Type B pancreatic cell (in vitro differentiated cells): ENCODE data around the gene GADD45GIP1. TPM values are rescaled to one million over a fixed set of nuclear protein-coding genes. Genes with fewer than 3 reads are reported as not detected.
"Not testable (repeated sequence)": the region's sequence is repeated elsewhere in the genome, so short reads cannot be mapped to it uniquely, and the experiment has no call there.

Experiments
- DNase-seq: peaks from one replicate; pipeline ENCODE4 v3.0.0; 2021; ENCODE audit warnings: mixed read lengths; ENCODE audit not compliant: unreplicated experiment; ENCODE audit errors: extremely low spot score
- H3K27ac Mint-ChIP-seq: 2 replicates; pipeline ENCODE4 v1.8.0; 2021; ENCODE audit warnings: mild to moderate bottlenecking, mixed read lengths
- H3K27me3 Mint-ChIP-seq: 2 replicates; pipeline ENCODE4 v1.8.0; 2021; ENCODE audit warnings: mixed read lengths
- H3K36me3 Mint-ChIP-seq: 2 replicates; pipeline ENCODE4 v1.8.0; 2021; ENCODE audit warnings: mixed read lengths
- H3K4me1 Mint-ChIP-seq: one replicate; pipeline ENCODE4 v1.8.0; 2021; ENCODE audit warnings: mixed read lengths; ENCODE audit not compliant: unreplicated experiment
- H3K4me3 Mint-ChIP-seq: 2 replicates; pipeline ENCODE4 v1.8.0; 2021; ENCODE audit warnings: mild to moderate bottlenecking, mixed read lengths
- H3K9me3 Mint-ChIP-seq: 2 replicates; pipeline ENCODE4 v1.8.0; 2021; ENCODE audit warnings: mixed read lengths
- total RNA-seq: library from RNA; stranded (reverse); gene quantifications from 2 replicates; pipeline ENCODE4 v1.2.1, GENCODE V29; 2021; ENCODE audit warnings: low replicate concordance
- TF ChIP-seq, protein P1 (sequence below): fragments of 200-600 bp; sonication (generic); conservative IDR thresholded peaks from 2 replicates; pipeline ENCODE4 v1.5.0; 2021; ENCODE audit warnings: antibody characterized with exemption, mild to moderate bottlenecking

The GADD45GIP1 gene
- total RNA-seq, 1 donor from 2014 or later = 23.1 TPM

GRCh38 chr19:12930002-12930645, 26.9 kb downstream of the GADD45GIP1 start:
- no peak for DNase-seq
- TF ChIP-seq, protein P1, sequence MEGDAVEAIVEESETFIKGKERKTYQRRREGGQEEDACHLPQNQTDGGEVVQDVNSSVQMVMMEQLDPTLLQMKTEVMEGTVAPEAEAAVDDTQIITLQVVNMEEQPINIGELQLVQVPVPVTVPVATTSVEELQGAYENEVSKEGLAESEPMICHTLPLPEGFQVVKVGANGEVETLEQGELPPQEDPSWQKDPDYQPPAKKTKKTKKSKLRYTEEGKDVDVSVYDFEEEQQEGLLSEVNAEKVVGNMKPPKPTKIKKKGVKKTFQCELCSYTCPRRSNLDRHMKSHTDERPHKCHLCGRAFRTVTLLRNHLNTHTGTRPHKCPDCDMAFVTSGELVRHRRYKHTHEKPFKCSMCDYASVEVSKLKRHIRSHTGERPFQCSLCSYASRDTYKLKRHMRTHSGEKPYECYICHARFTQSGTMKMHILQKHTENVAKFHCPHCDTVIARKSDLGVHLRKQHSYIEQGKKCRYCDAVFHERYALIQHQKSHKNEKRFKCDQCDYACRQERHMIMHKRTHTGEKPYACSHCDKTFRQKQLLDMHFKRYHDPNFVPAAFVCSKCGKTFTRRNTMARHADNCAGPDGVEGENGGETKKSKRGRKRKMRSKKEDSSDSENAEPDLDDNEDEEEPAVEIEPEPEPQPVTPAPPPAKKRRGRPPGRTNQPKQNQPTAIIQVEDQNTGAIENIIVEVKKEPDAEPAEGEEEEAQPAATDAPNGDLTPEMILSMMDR = no peak
- H3K4me1 Mint-ChIP-seq = peaks cover 12% of the 10 kb centered on the region
- no peaks in the 10 kb centered on the region for H3K9me3 Mint-ChIP-seq
- H3K27me3 Mint-ChIP-seq = no peaks in the 10 kb centered on the region
- no peak overlapping the region for H3K27ac Mint-ChIP-seq
- peaks cover 13% of the 10 kb centered on the region for H3K36me3 Mint-ChIP-seq
- H3K4me3 Mint-ChIP-seq = peak overlapping the region; percentile 47

DNA sequence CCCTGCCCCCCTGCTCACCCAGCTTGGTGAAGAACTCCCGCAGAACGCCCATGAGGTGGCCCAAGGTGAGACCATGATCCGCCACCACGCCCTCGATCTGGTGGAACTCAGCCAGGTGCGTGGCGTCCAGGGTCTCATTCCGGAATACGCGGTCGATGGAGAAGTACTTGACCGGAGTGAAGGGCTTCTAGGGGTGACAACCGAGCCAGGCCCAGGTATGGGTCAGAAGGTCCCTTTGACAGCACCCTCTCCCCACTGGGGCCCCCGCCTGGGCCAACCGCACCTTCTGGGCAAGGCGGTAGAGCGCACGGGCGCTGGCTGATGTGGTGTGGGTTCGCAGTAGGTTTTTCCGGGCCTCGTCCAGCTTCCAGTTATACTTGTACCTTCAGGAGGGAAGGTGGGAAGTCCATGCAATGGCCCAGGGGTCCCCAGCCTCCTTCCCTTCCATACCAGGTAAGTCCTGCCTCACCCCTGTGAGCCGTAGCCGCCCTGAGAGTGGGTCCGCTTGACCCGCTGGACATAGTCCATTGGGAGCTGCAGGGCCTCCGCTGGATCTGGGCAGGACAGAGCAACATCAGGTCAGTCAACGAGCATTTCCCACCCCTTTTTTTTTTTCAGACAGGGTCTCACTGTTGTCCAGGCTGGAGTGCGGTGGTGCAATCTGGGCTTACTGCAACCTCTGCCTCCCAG, 32.3 kb downstream of the GADD45GIP1 start:
- H3K27me3 Mint-ChIP-seq = peaks cover 3% of the 10 kb centered on the region
- no peak overlapping the region for H3K4me3 Mint-ChIP-seq
- H3K27ac Mint-ChIP-seq = no peak overlapping the region
- peaks cover 28% of the 10 kb centered on the region for H3K36me3 Mint-ChIP-seq
- H3K4me1 Mint-ChIP-seq = no peaks in the 10 kb centered on the region
- no peak for DNase-seq
- TF ChIP-seq, protein P1 = no peak
- H3K9me3 Mint-ChIP-seq = no peaks in the 10 kb centered on the region

DNA sequence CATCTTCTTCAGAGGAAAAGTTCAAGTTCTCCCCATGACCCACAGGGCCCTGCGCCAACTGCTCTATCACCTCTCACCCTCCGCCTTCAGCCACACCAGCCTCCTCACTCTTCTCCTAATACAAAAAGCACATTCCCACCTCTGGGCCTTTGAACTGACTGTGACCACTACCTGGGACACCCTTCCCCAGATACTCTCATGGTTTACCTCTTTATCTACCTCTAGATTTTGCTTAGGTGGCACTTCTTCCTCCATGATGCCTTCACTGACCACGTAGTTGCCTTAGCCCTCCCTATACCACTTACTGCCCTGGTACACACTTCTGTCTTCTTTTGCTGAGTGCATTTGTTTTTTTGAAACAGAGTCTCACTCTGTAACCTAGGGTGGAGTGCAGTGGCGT, 34.1 kb downstream of the GADD45GIP1 start:
- Mint-ChIP-seq H3K9me3 (no peaks in the 10 kb centered on the region), H3K27ac (peak overlapping the region; percentile 65), H3K4me3 (no peak overlapping the region), H3K4me1 (no peaks in the 10 kb centered on the region), H3K36me3 (peaks cover 20% of the 10 kb centered on the region), H3K27me3 (peaks cover 3% of the 10 kb centered on the region)
- no peak for DNase-seq
- TF ChIP-seq, protein P1 = no peak

- Mint-ChIP-seq H3K27me3 (peaks cover 3% of the 10 kb centered on the region), H3K36me3 (peaks cover 14% of the 10 kb centered on the region), H3K4me3 (no peak overlapping the region), H3K4me1 (no peaks in the 10 kb centered on the region), H3K27ac (peak overlapping the region; percentile 99), H3K9me3 (no peaks in the 10 kb centered on the region)
- no peak for DNase-seq
- TF ChIP-seq, protein P1 = no peak
Measured at GRCh38 chr19:12921047-12921446, 36.0 kb downstream of the GADD45GIP1 start.

DNA sequence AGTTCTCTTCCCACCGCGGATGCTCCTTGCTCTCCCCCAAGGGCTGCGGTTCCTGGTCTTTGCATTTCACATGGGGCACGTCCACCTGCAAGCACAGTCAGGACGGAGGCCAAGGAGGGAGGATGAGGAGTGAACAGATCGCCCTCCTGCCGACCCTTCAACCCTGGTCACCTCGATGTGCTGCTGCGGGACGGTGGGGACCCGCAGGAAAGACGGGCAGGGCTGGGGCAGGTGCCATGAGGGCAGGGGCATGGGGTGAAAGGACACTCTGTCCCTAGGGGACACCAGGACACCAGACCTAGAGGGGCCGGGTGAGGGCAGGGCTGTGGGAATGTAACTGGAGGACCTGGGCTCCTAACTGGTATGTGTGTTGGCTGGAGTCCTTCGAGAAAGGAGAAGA, 38.8 kb downstream of the GADD45GIP1 start:
- Mint-ChIP-seq H3K27ac (no peak overlapping the region), H3K36me3 (peaks cover 14% of the 10 kb centered on the region), H3K4me1 (peaks cover 8% of the 10 kb centered on the region), H3K4me3 (no peak overlapping the region), H3K9me3 (no peaks in the 10 kb centered on the region), H3K27me3 (peaks cover 3% of the 10 kb centered on the region)
- TF ChIP-seq, protein P1 = no peak
- DNase-seq = no peak

DNA sequence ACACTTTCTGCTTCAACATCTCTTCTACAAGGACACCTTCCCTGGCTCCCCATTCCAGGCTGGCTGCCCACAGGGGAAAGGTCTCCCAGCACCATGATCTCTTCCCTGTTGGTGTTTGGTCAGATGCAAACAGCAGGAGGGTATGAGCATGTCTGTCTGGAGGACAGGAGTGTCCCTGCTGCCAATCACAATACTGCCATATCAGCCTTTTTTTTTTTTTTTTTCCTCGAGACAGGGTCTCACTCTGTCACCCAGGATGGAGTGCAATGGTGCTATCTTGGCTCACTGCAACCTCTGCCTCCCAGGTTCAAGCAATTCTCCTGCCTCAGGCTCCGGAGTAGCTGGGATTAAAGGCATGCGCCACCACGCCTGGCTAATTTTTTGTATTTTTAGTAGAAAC, 41.2 kb downstream of the GADD45GIP1 start:
- not testable (repeated sequence) for H3K4me3 Mint-ChIP-seq, H3K27me3 Mint-ChIP-seq, H3K27ac Mint-ChIP-seq, H3K36me3 Mint-ChIP-seq, DNase-seq, H3K9me3 Mint-ChIP-seq
- H3K4me1 Mint-ChIP-seq = peaks cover 19% of the 10 kb centered on the region
